22Rv1 (cell line): ENCODE results near the gene ADAMTS17.

Experiments used
- CTCF ChIP-seq: fragments of 450-650 bp; IDR thresholded peaks from 2 replicates; pipeline ENCODE4 v1.5.1; 2017; ENCODE audit warnings: mild to moderate bottlenecking
- ZFX ChIP-seq: fragments of 450-650 bp; IDR thresholded peaks from 2 replicates; pipeline ENCODE4 v1.6.1; 2017; ENCODE audit warnings: antibody characterized with exemption, borderline replicate concordance

- no peak for TF ChIP-seq CTCF
- TF ChIP-seq ZFX = no peak
Measured at GRCh38 chr15:100222349-100222715, 119.4 kb downstream of the ADAMTS17 start.
